Measurements from ENCODE around the gene ADGRB3. TPM values are rescaled to one million over a fixed set of nuclear protein-coding genes. Genes with fewer than 3 reads are reported as not detected.
A peak's percentile ranks its signal among the peaks of the same experiment; 100 is the strongest.

The ADGRB3 gene
- polyA plus RNA-seq, 3 donors: 0.04 to 0.23 (median 0.05) TPM

DNA sequence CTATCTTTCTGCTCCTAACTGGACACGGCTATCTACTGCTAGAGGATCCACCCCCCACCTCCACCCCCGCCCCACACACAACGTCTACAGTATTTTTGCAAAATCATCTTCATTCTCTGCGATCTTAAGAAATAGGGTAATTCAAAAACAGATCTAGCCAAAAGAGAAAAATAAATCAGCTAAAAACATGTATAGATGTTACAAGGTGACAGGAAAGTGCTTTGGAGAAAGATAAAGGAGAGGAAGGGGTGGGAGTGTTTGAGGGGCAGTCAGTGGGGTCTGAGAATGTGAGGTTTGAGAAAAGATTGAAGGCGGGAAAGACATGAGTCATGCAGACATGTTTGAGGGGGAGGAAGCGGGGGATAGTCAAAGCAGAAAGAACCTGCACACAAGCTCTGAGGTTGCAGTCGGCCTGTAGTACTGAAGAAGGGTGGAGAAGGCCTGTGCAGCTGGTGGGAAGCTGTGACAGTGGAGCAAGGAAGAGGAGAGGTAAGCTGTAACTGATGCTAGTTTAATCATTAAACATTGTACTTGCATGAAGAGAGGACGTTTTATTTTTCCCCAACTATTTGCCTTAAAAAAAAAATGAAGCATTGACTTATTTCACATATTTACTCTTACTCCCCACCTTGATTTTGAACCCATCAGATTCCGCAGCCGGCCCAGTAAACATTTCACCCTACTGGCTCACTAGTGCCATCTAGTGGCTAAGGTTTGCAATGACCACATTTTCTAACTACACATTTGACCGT lies 332.6 kb downstream of the ADGRB3 start:
- H2AFZ ChIP-seq (ENCODE audit: insufficient read depth, low read depth, low read length, poor library complexity, severe bottlenecking): peak overlapping the region; percentile 49
- Mint-ChIP-seq H3K4me3 (peak overlapping the region; percentile 2 to 71), H3K27me3 (ENCODE audit: low read depth in 3 of 3) (peaks cover 2 to 4% (median 3%) of the 10 kb centered on the region in 3 donors), H3K36me3 (no peaks in the 10 kb centered on the region), H3K27ac (peak overlapping the region in 1 of 7 donors; percentile 83), H3K4me1 (peaks cover 6% of the 10 kb centered on the region), H3K9me3 (no peaks in the 10 kb centered on the region)
- DNase-seq: peak; percentile 30 to 53 (median 49)
- peak overlapping the region; percentile 37 for H3K4me2 ChIP-seq (replicated peaks; ENCODE audit: extremely low read depth, low read length, poor library complexity, severe bottlenecking)
- no peak overlapping the region for H3K4me3 ChIP-seq (replicated peaks in 1 of 3; ENCODE audit: low read depth in 2 of 3, low read length in 3 of 3)
- H3K27me3 ChIP-seq (ENCODE audit: control insufficient read depth in 2 of 2, insufficient read depth in 2 of 2, low read length in 2 of 2): peaks cover 0 to 2% of the 10 kb centered on the region in 2 donors
- intact Hi-C loops (cut with micrococcal nuclease): no loop called here
- no peaks in the 10 kb centered on the region for H3K79me2 ChIP-seq (ENCODE audit: insufficient read depth, low read length)
- TF ChIP-seq CTCF (IDR thresholded peaks at IDR 0.05): peak; percentile 87
- H3K36me3 ChIP-seq (replicated peaks in 1 of 2; ENCODE audit: control insufficient read depth in 1 of 2, insufficient read depth in 2 of 2, low read length in 2 of 2): no peaks in the 10 kb centered on the region
- H3K27ac ChIP-seq (ENCODE audit: low read depth in 1 of 2, low read length in 2 of 2): no peak overlapping the region
- peaks cover 7 to 9% of the 10 kb centered on the region in 2 donors for H3K4me1 ChIP-seq (ENCODE audit: control insufficient read depth in 1 of 2, insufficient read depth in 2 of 2, low read length in 2 of 2)
- no peak overlapping the region for H3K9ac ChIP-seq (ENCODE audit: insufficient read depth, low read length, poor library complexity, severe bottlenecking)
- no peaks in the 10 kb centered on the region for H3K9me3 ChIP-seq (replicated peaks in 1 of 2; ENCODE audit: control insufficient read depth in 1 of 2, insufficient read depth in 1 of 2, low read length in 2 of 2)
- 7% methylated on average over 5 of the region's 11 CpGs for WGBS (ENCODE audit: insufficient coverage)
- H4K20me1 ChIP-seq (ENCODE audit: insufficient read depth, low read length): no peaks in the 10 kb centered on the region

- peak; percentile 15 for TF ChIP-seq CTCF (IDR thresholded peaks at IDR 0.05)
- no peaks in the 10 kb centered on the region for H3K9me3 ChIP-seq (replicated peaks in 1 of 2; ENCODE audit: control insufficient read depth in 1 of 2, insufficient read depth in 1 of 2, low read length in 2 of 2)
- Mint-ChIP-seq H3K4me3 (no peak overlapping the region), H3K27me3 (ENCODE audit: low read depth in 3 of 3) (peaks cover 2 to 4% (median 3%) of the 10 kb centered on the region in 3 donors), H3K27ac (no peak overlapping the region), H3K4me1 (peaks cover 6% of the 10 kb centered on the region), H3K9me3 (no peaks in the 10 kb centered on the region), H3K36me3 (no peaks in the 10 kb centered on the region)
- peaks cover 7 to 9% of the 10 kb centered on the region in 2 donors for H3K4me1 ChIP-seq (ENCODE audit: control insufficient read depth in 1 of 2, insufficient read depth in 2 of 2, low read length in 2 of 2)
- no peaks in the 10 kb centered on the region for H4K20me1 ChIP-seq (ENCODE audit: insufficient read depth, low read length)
- H3K4me2 ChIP-seq (replicated peaks; ENCODE audit: extremely low read depth, low read length, poor library complexity, severe bottlenecking): no peak overlapping the region
- H2AFZ ChIP-seq (ENCODE audit: insufficient read depth, low read depth, low read length, poor library complexity, severe bottlenecking): no peak overlapping the region
- H3K4me3 ChIP-seq (replicated peaks in 1 of 3; ENCODE audit: low read depth in 2 of 3, low read length in 3 of 3): no peak overlapping the region
- H3K79me2 ChIP-seq (ENCODE audit: insufficient read depth, low read length): no peaks in the 10 kb centered on the region
- H3K9ac ChIP-seq (ENCODE audit: insufficient read depth, low read length, poor library complexity, severe bottlenecking): no peak overlapping the region
- H3K27me3 ChIP-seq (ENCODE audit: control insufficient read depth in 2 of 2, insufficient read depth in 2 of 2, low read length in 2 of 2): peaks cover 0 to 2% of the 10 kb centered on the region in 2 donors
- no CpG with 5 or more reads among the region's 4 CpGs for WGBS (ENCODE audit: insufficient coverage)
- no peaks in the 10 kb centered on the region for H3K36me3 ChIP-seq (replicated peaks in 1 of 2; ENCODE audit: control insufficient read depth in 1 of 2, insufficient read depth in 2 of 2, low read length in 2 of 2)
- DNase-seq: no peak
- intact Hi-C loops (cut with micrococcal nuclease): no loop called here
- H3K27ac ChIP-seq (ENCODE audit: low read depth in 1 of 2, low read length in 2 of 2): no peak overlapping the region
These were observed 333.2 kb downstream of the ADGRB3 start for GRCh38 chr6:68968301-68968649.
